ENCODE data around the gene PCDHGA12.
"Not testable (repeated sequence)": the region's sequence is repeated elsewhere in the genome, so short reads cannot be mapped to it uniquely, and the experiment has no call there.

Gene PCDHGA12

DNA sequence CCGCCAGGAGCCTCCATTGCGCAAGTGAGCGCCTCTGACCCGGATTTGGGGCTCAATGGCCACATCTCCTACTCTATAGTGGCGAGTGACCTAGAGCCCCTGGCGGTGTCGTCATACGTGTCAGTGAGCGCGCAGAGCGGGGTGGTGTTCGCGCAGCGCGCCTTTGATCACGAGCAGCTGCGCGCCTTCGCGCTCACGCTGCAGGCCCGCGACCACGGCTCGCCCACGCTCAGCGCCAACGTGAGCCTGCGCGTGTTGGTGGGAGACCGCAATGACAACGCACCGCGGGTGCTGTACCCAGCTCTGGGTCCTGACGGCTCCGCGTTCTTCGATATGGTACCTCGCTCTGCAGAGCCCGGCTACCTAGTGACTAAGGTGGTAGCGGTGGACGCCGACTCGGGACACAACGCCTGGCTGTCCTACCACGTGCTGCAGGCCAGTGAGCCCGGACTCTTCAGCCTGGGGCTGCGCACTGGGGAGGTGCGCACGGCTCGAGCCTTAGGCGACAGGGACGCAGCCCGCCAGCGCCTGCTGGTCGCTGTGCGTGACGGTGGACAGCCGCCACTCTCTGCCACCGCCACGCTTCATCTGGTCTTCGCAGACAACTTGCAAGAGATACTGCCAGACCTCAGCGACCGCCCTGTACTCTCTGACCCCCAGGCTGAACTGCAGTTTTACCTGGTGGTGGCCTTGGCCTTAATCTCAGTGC lies 20.6 kb upstream of the PCDHGA12 start:
- no peak for DNase-seq

DNA sequence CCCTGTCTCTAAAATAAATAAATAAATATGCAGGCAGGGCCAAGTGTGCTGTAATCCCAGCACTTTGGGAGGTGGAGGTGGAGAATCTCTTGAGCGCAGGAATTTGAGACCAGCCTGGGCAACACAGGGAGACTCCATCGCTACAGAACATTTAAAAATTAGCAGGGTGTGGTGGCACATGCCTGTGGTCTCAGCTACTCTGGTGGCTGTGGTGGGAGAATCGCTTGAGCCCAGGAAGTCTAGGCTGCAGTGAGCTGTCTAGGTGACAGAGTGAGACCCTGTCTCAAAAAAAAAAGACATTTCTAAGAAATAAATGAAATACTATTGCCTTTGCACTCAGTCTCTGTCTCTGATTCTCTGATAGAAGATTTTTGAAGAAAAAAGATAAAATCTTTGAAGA lies 18.7 kb upstream of the PCDHGA12 start:
- no peak for DNase-seq

DNA sequence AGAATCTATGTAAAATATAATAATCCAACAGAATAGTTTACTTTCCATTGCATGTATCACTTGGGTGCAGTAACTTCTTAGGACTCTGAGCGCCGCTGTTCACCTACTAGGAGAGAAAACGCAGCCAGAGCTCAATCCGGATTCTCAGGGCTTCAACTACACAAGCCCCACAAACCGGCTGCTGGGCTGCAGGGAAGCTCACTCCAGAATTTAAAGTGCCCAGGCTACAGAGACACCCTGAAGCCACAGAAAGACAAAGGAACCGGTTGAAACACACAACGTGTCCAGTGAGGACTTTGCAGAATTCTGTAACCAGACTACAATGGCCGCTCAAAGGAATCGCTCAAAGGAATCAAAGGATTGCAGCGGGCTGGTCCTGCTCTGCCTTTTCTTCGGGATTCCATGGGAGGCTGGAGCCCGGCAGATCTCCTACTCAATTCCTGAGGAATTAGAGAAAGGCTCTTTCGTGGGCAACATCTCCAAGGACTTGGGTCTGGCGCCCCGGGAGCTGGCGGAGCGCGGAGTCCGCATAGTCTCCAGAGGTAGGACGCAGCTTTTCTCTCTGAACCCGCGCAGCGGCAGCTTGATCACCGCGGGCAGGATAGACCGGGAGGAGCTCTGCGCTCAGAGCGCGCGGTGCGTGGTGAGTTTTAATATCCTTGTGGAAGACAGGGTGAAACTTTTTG lies 17.3 kb upstream of the PCDHGA12 start, which contains the start of gene PCDHGA10:
PCDHGA10 (plus strand) TSS at position 134 of the 686 bp plus-strand sequence; CDS start at position 323, 189 bp downstream.
- DNase-seq: no peak

DNA sequence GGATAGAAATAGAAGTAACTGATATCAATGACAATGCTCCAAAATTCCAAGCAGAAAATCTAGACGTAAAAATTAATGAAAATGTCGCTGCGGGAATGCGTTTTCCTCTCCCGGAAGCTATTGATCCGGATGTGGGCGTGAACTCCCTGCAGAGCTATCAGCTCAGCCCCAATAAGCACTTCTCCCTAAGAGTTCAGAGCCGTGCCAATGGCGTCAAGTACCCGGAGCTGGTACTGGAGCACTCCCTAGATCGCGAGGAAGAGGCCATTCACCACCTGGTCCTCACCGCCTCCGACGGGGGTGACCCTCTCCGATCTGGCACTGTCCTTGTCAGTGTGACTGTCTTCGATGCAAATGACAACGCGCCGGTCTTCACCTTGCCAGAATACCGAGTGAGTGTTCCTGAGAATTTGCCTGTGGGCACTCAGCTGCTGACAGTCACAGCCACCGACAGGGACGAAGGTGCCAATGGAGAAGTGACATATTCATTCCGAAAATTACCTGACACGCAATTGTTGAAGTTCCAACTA lies 16.7 kb upstream of the PCDHGA12 start:
- DNase-seq: no peak

DNA sequence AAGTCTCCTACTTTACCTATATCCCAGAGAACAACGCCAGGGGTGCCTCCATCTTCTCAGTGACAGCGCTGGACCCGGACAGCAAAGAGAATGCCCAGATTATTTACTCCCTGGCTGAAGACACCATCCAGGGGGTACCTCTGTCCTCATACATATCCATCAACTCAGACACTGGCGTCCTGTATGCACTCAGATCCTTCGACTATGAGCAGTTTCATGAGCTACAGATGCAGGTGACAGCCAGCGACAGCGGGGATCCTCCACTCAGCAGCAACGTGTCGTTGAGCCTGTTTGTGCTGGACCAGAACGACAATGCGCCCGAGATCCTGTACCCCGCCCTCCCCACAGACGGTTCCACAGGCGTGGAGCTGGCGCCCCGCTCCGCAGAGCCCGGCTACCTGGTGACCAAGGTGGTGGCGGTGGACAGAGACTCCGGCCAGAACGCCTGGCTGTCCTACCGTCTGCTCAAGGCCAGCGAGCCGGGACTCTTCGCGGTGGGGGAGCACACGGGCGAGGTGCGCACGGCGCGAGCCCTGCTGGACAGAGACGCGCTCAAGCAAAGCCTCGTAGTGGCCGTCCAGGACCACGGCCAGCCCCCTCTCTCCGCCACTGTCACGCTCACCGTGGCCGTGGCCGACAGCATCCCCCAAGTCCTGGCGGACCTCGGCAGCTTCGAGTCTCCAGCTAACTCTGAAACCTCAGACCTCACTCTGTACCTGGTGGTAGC lies 15.6 kb upstream of the PCDHGA12 start:
- not testable (repeated sequence) for DNase-seq

DNA sequence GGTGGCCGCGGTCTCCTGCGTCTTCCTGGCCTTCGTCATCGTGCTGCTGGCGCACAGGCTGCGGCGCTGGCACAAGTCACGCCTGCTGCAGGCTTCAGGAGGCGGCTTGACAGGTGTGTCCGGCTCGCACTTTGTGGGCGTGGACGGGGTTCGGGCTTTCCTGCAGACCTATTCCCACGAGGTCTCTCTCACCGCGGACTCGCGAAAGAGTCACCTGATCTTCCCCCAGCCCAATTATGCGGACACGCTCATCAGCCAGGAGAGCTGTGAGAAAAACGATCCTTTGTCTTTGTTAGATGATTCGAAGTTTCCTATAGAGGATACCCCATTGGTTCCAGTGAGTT lies 15.1 kb upstream of the PCDHGA12 start:
- not testable (repeated sequence) for DNase-seq

DNA sequence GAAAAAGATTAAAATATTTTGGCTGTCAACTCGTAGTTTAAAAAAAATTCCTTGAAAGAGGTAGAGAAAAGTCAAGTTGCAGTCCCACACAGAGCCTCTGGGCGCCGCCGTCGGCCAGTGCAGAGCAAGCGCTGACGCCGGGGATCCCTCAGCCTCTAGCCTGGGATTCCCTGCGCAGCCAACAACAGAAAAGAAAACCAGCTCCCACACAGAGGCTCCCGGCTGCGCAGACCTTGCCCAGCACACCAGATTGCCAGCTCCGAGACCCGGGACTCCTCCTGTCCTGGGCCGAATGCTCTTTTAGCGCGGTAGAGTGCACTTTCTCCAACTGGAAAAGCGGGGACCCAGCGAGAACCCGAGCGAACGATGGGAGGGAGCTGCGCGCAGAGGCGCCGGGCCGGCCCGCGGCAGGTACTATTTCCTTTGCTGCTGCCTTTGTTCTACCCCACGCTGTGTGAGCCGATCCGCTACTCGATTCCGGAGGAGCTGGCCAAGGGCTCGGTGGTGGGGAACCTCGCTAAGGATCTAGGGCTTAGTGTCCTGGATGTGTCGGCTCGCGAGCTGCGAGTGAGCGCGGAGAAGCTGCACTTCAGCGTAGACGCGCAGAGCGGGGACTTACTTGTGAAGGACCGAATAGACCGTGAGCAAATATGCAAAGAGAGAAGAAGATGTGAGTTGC lies 12.7 kb upstream of the PCDHGA12 start, which contains the start of gene PCDHGB7:
PCDHGB7 (plus strand) TSS at position 184 of the 679 bp plus-strand sequence; CDS start at position 367, 183 bp downstream.
- peak; percentile 69 for DNase-seq

DNA sequence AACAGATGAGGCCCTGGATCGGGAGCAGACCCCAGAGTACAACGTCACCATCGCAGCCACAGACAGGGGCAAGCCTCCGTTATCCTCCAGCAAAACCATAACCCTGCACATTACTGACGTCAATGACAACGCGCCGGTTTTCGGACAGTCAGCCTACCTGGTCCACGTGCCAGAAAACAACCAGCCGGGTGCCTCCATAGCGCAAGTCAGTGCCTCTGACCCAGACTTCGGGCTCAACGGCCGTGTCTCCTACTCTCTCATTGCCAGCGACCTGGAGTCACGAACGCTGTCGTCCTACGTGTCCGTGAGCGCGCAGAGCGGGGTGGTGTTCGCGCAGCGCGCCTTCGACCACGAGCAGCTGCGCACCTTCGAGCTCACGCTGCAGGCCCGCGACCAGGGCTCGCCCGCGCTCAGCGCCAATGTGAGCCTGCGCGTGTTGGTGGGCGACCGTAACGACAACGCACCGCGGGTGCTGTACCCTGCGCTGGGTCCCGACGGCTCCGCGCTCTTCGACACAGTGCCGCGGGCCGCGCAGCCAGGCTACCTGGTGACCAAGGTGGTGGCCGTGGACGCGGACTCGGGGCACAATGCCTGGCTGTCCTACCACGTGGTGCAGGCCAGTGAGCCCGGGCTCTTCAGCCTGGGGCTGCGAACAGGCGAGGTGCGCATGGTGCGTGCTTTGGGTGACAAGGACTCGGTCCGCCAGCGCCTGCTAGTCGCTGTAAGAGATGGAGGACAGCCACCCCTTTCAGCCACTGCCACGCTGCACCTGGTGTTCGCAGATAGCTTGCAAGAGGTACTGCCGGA lies 11.0 kb upstream of the PCDHGA12 start:
- no peak for DNase-seq

DNA sequence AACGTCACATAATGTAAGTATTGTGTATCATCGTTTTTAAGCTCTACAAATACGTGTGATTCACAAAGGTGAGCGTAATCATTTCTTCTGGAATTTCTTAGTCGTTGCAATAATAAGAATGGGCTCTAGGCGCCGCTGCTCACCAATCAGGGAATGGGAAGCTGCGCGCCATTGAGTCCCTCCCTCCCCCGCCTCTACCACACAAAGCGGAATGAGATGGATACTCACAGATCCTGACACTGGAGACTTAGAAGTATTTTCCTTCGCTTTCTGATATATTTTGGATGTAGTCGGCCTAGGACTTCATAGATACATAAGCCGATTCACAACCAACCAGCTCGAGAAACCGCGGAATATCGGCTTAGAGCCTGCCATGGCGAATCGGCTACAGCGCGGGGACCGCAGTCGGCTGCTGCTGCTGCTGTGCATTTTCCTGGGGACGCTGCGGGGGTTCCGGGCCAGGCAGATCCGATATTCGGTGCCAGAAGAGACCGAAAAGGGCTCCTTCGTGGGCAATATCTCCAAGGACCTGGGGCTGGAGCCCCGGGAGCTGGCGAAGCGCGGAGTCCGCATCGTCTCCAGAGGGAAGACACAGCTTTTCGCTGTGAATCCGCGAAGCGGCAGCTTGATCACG lies 9.3 kb upstream of the PCDHGA12 start, which contains the start of gene PCDHGA11:
PCDHGA11 (plus strand) TSS at position 197 of the 634 bp plus-strand sequence; CDS start at position 374, 177 bp downstream.
- DNase-seq: no peak

DNA sequence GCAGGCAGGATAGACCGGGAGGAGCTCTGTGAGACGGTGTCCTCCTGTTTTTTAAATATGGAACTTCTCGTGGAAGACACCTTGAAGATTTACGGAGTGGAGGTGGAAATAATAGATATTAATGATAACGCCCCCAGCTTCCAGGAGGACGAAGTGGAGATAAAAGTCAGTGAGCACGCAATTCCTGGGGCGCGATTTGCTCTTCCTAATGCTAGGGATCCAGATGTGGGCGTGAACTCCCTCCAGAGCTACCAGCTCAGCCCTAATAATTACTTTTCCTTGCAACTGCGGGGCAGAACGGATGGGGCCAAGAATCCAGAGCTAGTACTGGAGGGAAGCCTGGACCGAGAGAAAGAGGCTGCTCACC lies 8.8 kb upstream of the PCDHGA12 start:
- no peak for DNase-seq

DNA sequence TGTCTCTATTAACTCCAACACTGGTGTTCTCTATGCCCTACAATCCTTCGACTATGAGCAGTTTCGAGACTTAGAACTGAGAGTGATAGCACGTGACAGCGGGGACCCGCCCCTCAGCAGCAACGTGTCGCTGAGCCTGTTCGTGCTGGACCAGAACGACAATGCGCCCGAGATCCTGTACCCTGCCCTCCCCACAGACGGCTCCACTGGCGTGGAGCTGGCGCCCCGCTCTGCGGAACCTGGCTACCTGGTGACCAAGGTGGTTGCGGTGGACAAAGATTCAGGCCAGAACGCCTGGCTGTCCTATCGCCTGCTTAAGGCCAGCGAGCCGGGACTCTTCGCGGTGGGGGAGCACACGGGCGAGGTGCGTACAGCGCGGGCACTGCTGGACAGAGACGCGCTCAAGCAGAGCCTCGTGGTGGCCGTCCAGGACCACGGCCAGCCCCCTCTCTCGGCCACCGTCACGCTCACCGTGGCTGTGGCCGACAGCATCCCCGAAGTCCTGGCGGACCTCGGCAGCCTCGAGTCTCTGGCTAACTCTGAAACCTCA lies 7.5 kb upstream of the PCDHGA12 start:
- no peak for DNase-seq

DNA sequence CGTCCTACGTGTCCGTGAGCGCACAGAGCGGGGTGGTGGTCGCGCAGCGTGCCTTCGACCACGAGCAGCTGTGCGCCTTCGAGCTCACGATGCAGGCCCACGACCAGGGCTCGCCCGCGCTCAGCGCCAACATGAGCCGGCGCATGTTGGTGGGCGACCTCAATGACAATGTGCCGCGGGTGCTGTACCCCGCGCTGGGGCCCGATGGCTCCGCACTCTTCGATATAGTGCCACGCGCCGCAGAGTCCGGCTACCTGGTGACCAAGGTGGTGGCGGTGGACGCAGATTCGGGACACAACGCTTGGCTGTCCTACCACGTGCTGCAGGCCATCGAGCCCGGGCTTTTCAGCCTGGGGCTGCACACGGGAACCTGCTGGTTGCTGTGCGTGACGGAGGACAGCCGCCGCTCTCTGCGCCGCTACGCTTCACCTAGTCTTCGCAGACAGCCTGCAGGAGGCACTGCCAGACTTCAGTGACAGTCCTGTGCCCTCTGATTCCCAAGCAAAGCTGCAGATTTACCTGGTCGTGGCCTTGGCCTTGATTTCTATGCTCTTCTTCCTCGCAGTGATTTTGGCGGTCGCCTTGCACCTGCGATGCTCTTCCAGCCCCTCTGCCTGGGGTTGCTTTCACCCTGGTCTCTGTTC lies 2.4 kb upstream of the PCDHGA12 start:
- no peak for DNase-seq

DNA sequence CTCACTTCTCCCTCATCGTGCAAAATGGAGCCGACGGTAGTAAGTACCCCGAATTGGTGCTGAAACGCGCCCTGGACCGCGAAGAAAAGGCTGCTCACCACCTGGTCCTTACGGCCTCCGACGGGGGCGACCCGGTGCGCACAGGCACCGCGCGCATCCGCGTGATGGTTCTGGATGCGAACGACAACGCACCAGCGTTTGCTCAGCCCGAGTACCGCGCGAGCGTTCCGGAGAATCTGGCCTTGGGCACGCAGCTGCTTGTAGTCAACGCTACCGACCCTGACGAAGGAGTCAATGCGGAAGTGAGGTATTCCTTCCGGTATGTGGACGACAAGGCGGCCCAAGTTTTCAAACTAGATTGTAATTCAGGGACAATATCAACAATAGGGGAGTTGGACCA lies 979 bp downstream of the PCDHGA12 start:
- no peak for DNase-seq

DNA sequence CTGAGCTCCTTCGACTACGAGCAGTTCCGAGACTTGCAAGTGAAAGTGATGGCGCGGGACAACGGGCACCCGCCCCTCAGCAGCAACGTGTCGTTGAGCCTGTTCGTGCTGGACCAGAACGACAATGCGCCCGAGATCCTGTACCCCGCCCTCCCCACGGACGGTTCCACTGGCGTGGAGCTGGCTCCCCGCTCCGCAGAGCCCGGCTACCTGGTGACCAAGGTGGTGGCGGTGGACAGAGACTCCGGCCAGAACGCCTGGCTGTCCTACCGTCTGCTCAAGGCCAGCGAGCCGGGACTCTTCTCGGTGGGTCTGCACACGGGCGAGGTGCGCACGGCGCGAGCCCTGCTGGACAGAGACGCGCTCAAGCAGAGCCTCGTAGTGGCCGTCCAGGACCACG lies 2.0 kb downstream of the PCDHGA12 start:
- DNase-seq: not testable (repeated sequence)

DNA sequence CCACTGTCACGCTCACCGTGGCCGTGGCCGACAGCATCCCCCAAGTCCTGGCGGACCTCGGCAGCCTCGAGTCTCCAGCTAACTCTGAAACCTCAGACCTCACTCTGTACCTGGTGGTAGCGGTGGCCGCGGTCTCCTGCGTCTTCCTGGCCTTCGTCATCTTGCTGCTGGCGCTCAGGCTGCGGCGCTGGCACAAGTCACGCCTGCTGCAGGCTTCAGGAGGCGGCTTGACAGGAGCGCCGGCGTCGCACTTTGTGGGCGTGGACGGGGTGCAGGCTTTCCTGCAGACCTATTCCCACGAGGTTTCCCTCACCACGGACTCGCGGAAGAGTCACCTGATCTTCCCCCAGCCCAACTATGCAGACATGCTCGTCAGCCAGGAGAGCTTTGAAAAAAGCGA lies 2.4 kb downstream of the PCDHGA12 start:
- DNase-seq: not testable (repeated sequence)

DNA sequence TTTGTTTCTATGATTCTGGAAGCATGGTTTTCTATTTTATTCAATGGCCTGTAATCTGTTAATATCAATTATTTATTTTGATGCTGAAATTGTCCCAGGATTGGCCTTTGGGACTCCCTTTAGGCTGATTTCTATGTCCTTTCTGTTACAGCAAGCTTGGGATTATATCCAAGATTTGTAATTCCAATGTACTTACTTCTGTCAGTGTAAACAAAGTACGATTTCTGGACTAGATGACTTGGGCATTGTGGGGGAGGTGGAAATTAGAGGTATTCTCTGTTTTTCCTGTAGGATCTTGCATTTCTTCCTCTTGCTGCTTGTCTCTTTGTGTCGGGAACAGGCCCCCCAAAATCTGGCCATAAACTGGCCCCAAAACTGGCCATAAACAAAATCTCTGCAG lies 3.7 kb downstream of the PCDHGA12 start:
- DNase-seq: no peak

DNA sequence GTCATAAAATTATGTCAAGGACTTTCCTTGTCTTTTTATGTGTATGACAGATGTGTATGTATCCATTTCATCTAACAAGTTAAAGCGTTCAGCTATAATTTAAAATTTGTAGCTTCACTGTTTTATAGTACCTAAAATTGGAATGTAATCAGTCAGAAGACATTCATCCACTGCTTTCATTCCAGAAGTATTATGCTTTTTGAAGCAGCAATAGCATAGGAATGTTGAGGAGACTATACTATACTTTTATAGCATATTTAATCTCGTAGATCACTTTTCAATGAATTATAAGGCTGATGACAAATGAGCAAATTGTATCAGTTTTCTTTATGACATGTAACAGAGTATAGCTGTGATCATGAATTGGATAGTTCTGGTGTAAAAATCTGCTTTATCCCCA lies 6.9 kb downstream of the PCDHGA12 start:
- DNase-seq: no peak

DNA sequence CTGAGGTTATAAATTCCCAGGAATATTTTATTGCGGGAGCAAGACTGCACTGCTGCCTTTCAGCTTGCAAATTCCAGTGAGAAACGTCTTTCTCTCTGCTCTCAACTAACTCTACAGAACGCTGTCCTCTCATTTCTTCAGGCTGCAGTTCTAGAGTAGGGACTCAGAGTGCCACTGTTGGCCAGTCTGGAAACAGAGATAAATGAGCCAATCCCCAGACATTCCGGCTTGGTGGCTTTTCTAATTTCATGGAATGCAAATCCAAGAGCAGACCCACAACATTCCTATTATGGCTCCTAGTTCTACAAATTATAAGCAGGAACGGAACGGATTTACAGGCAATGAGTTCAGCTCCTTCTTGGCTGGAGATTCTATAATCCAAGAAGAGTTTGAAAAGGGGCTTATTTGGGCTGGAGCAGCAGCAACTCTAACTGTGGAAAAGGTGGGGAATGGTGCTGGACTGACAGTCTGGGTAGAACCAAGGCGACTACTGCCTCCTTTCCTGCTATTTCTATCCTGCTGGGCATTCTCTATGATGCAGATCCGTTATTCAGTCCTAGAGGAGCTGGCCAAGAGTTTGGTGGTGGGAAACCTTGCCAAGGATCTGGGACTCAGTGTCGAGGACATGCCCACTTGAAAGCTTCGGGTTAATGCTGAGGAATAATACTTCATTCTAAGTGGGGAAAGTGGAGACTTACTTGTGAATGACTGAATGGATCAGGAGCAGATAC lies 9.3 kb downstream of the PCDHGA12 start:
- no peak for DNase-seq

DNA sequence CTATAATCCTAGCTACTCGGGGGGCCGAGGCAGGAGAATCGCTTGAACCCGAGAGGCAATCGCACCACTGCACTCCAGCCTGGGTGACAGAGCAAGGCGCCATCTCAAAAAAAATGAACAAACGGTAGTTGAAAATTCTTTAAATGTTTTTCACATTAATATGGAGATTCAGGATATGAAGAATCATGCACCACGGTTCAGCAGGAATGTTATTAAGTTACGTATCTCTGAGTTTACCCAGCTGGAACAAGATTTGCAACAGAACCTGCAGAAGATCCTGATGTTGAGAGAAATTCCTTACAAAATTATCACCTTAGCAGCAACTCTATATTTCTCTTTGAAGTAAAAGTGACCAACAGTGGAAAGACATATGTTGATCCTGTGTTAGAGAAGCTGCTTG lies 10.0 kb downstream of the PCDHGA12 start:
- DNase-seq: no peak

Measured in NCI-H1105 treated with DMSO at 0.1 percent for 48 hours (cell line).